H1 (cell line): ENCODE results near the gene CIZ1. TPM values are rescaled to one million over a fixed set of nuclear protein-coding genes. Genes with fewer than 3 reads are reported as not detected.

ENCODE experiments used
- CTCF ChIA-PET: fragments of 300-600 bp; sonication (Branson Sonifier 250); formaldehyde crosslinking; loops from one replicate; lab custom pipeline; 2021; ENCODE audit not compliant: partially characterized antibody; lab: Charles Lee
- POLR2A ChIA-PET: fragments of 300-600 bp; sonication (Branson Sonifier 250); formaldehyde crosslinking; loops from one replicate; lab custom pipeline; 2021; ENCODE audit warnings: inconsistent platforms; ENCODE audit not compliant: partially characterized antibody; lab: Charles Lee
- DNase-seq, 2 experiments: peaks; one replicate each; pipeline versions ENCODE4 v3.0.0 to v3.0.0-alpha.2; 2010 to 2022; ENCODE audit warnings: low spot score in 2 of 2, low read depth in 1 of 2, mixed read lengths in 1 of 2
- FAIRE-seq: peaks from 2 replicates; lab custom pipeline; 2011; peaks lifted over from hg19 to GRCh38; lab: Jason Lieb, UNC
- H2AFZ ChIP-seq: 2 replicates; pipeline ENCODE4 v1.8.1; 2012; ENCODE audit warnings: low read length, inconsistent platforms
- H2AK5ac ChIP-seq: 2 replicates; pipeline ENCODE4 v1.6.1; 2013; ENCODE audit warnings: low read depth, low read length
- H2BK120ac ChIP-seq: replicated peaks from 2 replicates; pipeline ENCODE3; 2013; ENCODE audit warnings: low read depth, low read length, inconsistent platforms
- H2BK12ac ChIP-seq: 2 replicates; pipeline ENCODE4 v1.6.1; 2013; ENCODE audit warnings: low read depth, low read length
- H2BK15ac ChIP-seq: 2 replicates; pipeline ENCODE4 v1.6.1; 2013; ENCODE audit warnings: low read length
- H2BK20ac ChIP-seq: 2 replicates; pipeline ENCODE4 v1.6.1; 2013; ENCODE audit warnings: low read length
- H2BK5ac ChIP-seq: 2 replicates; pipeline ENCODE4 v1.6.1; 2013; ENCODE audit warnings: low read depth, low read length
- H3K14ac ChIP-seq: 2 replicates; pipeline ENCODE4 v1.6.1; 2013; ENCODE audit warnings: inconsistent platforms; ENCODE audit not compliant: insufficient read length
- H3K18ac ChIP-seq: 2 replicates; pipeline ENCODE4 v1.6.1; 2013; ENCODE audit warnings: low read length; ENCODE audit errors: extremely low read depth
- H3K23ac ChIP-seq: 2 replicates; pipeline ENCODE4 v1.6.1; 2013; ENCODE audit warnings: inconsistent platforms; ENCODE audit not compliant: insufficient read length
- H3K23me2 ChIP-seq: 2 replicates; pipeline ENCODE4 v1.6.1; 2013; ENCODE audit warnings: low read depth, low read length
- H3K27ac ChIP-seq: 2 replicates; pipeline ENCODE4 v1.6.1; 2011; ENCODE audit warnings: low read depth, low read length, inconsistent platforms
- H3K27me3 ChIP-seq, 4 experiments: replicated peaks in 1 of 4; 1 replicate in 1 of 4; 2 replicates in 3 of 4; pipeline versions ENCODE4 v1.6.1 to v1.8.1; 2011 to 2013; ENCODE audit warnings: low read length in 3 of 4, mild to moderate bottlenecking in 3 of 4, inconsistent platforms in 2 of 4, mixed read lengths in 2 of 4, moderate library complexity in 1 of 4; ENCODE audit not compliant: control insufficient read depth in 3 of 4, insufficient read depth in 3 of 4; ENCODE audit errors: extremely low read depth in 1 of 4
- H3K36me3 ChIP-seq, 4 experiments: 2 replicates each; pipeline versions ENCODE4 v1.6.1 to v1.8.1; 2011 to 2013; ENCODE audit warnings: mild to moderate bottlenecking in 4 of 4, low read length in 3 of 4, moderate library complexity in 2 of 4, control low read depth in 1 of 4, inconsistent platforms in 1 of 4; ENCODE audit not compliant: insufficient read depth in 4 of 4, control insufficient read depth in 2 of 4
- H3K4ac ChIP-seq: replicated peaks from 2 replicates; pipeline ENCODE3; 2013; ENCODE audit warnings: low read length, low read depth, mixed read lengths, inconsistent platforms; ENCODE audit not compliant: insufficient read length
- H3K4me1 ChIP-seq, 4 experiments: replicated peaks in 1 of 4; 1 replicate in 1 of 4; 2 replicates in 3 of 4; pipeline versions ENCODE4 v1.6.1 to v1.8.1; 2011 to 2013; ENCODE audit warnings: low read length in 3 of 4, inconsistent platforms in 2 of 4, mixed read lengths in 1 of 4; ENCODE audit not compliant: insufficient read depth in 4 of 4, control insufficient read depth in 3 of 4
- H3K4me2 ChIP-seq, 2 experiments: 2 replicates each; pipeline versions ENCODE4 v1.6.1 to v1.8.1; 2011 to 2013; ENCODE audit warnings: low read depth in 2 of 2, low read length in 2 of 2, control low read depth in 1 of 2, inconsistent platforms in 1 of 2, mild to moderate bottlenecking in 1 of 2; ENCODE audit not compliant: insufficient read depth in 1 of 2
- H3K4me3 ChIP-seq, 4 experiments: fragments of 200-600, 300-600 bp in 1 of 4; sonication (generic), shearing (Covaris generic), sonication (Bioruptor Twin) in 1 of 4; 2 replicates each; pipeline versions ENCODE4 v1.5.1 to v1.8.1; 2011 to 2016; ENCODE audit warnings: low read length in 4 of 4, low read depth in 3 of 4, control low read depth in 2 of 4, inconsistent platforms in 2 of 4, mild to moderate bottlenecking in 2 of 4, mixed read lengths in 1 of 4, moderate library complexity in 1 of 4; ENCODE audit not compliant: insufficient read depth in 2 of 4; ENCODE audit errors: extremely low read depth in 1 of 4
- H3K56ac ChIP-seq: replicated peaks from 2 replicates; pipeline ENCODE3; 2013; ENCODE audit warnings: low read depth, mild to moderate bottlenecking, mixed read lengths, low read length, inconsistent platforms; ENCODE audit not compliant: insufficient read length
- H3K79me1 ChIP-seq: 2 replicates; pipeline ENCODE4 v1.6.1; 2013; ENCODE audit warnings: low read depth, low read length, control low read depth
- H3K79me2 ChIP-seq, 2 experiments: 2 replicates each; pipeline versions ENCODE4 v1.6.1 to v1.8.1; 2012 to 2013; ENCODE audit warnings: low read length in 2 of 2, mild to moderate bottlenecking in 2 of 2, inconsistent platforms in 1 of 2; ENCODE audit not compliant: insufficient read depth in 2 of 2, control insufficient read depth in 1 of 2
- H3K9ac ChIP-seq, 4 experiments: replicated peaks in 1 of 4; 1 replicate in 1 of 4; 2 replicates in 3 of 4; pipeline versions ENCODE4 v1.6.1 to v1.8.1; 2011 to 2013; ENCODE audit warnings: low read depth in 3 of 4, low read length in 3 of 4, control low read depth in 2 of 4, mild to moderate bottlenecking in 2 of 4, moderate library complexity in 2 of 4, inconsistent platforms in 1 of 4; ENCODE audit errors: extremely low read depth in 1 of 4
- H3K9me3 ChIP-seq, 2 experiments: 2 replicates each; pipeline versions ENCODE4 v1.6.1 to v1.8.1; 2012 to 2013; ENCODE audit warnings: mild to moderate bottlenecking in 2 of 2, moderate library complexity in 2 of 2, control low read depth in 1 of 2, inconsistent platforms in 1 of 2, low read depth in 1 of 2, low read length in 1 of 2, mixed read lengths in 1 of 2; ENCODE audit not compliant: insufficient read depth in 2 of 2
- H4K20me1 ChIP-seq, 2 experiments: replicated peaks in 1 of 2; 2 replicates each; pipeline versions ENCODE3 to v1.8.1; 2011 to 2013; ENCODE audit warnings: inconsistent platforms in 2 of 2, low read length in 2 of 2, mild to moderate bottlenecking in 1 of 2; ENCODE audit not compliant: insufficient read depth in 2 of 2, control insufficient read depth in 1 of 2
- H4K5ac ChIP-seq: 2 replicates; pipeline ENCODE4 v1.6.1; 2013; ENCODE audit warnings: low read length, low read depth, mixed read lengths, inconsistent platforms; ENCODE audit not compliant: insufficient read length
- H4K8ac ChIP-seq: 2 replicates; pipeline ENCODE4 v1.8.0; 2013; ENCODE audit warnings: mild to moderate bottlenecking, moderate library complexity, low read length, inconsistent platforms; ENCODE audit not compliant: insufficient read depth; ENCODE audit errors: extremely low read depth
- H4K91ac ChIP-seq: replicated peaks from 2 replicates; pipeline ENCODE3; 2013; ENCODE audit warnings: low read length, mixed read lengths, inconsistent platforms; ENCODE audit not compliant: insufficient read length
- ASH2L ChIP-seq: fragments of 200-600, 300-600 bp; sonication (generic); IDR thresholded peaks from one replicate; pipeline ENCODE4 v1.7.1; 2017; ENCODE audit warnings: low read length
- BACH1 ChIP-seq: IDR thresholded peaks from 2 replicates; pipeline ENCODE4 v1.6.1; 2012; ENCODE audit warnings: low read length, improper control_type of control experiment
- HDAC2 ChIP-seq, 2 experiments: fragments of 300-600 bp in 1 of 2; sonication (generic) in 1 of 2; IDR thresholded peaks; 2 replicates each; pipeline ENCODE4 v1.6.1; 2011 to 2012; ENCODE audit warnings: low read depth in 2 of 2, low read length in 2 of 2, mild to moderate bottlenecking in 2 of 2, moderate library complexity in 2 of 2, borderline replicate concordance in 1 of 2, inconsistent platforms in 1 of 2
- KDM4A ChIP-seq: IDR thresholded peaks from one replicate; pipeline ENCODE4 v1.7.1; 2012; ENCODE audit warnings: low read depth, mild to moderate bottlenecking, moderate library complexity, low read length, inconsistent platforms; ENCODE audit not compliant: severe bottlenecking
- WGBS, 2 experiments: shearing (Covaris generic) in 1 of 2; methylation state at CpG; one replicate each; pipeline versions ENCODE4 v1.1.6 to v1.1.7; 2013 to 2015; ENCODE audit warnings: low lambda C conversion rate in 2 of 2, mixed read lengths in 2 of 2, inconsistent platforms in 1 of 2, low coverage in 1 of 2, missing lambda C conversion rate in 1 of 2; ENCODE audit not compliant: insufficient replicate concordance in 2 of 2, insufficient coverage in 1 of 2, insufficient read length in 1 of 2; ENCODE audit errors: extremely low coverage in 1 of 2, missing lambda C conversion rate in 1 of 2; 5-methylcytosine and 5-hydroxymethylcytosine counted together
- long read RNA-seq, 2 experiments: library from RNA in 1 of 2; library from capped mRNA in 1 of 2; stranded (forward); transcript quantifications; one replicate each; pipeline ENCODE4 v2.0.0, GENCODE V29; 2021; ENCODE audit warnings: inconsistent platforms in 1 of 2
- polyA minus RNA-seq, 3 experiments: library from RNA; depleted of rRNA, polyadenylated mRNA; stranded (reverse); fragments of >200 nt; gene quantifications; 1 replicate in 2 of 3; 2 replicates in 1 of 3; pipeline ENCODE4 v1.2.3, GENCODE V29; 2011
- polyA plus RNA-seq, 7 experiments: library from polyadenylated mRNA; depleted of rRNA in 3 of 7; stranded (reverse) in 5 of 7; unstranded in 2 of 7; fragments of >200 nt in 5 of 7; fragments of 200-250 nt in 2 of 7; gene quantifications; 1 replicate in 5 of 7; 2 replicates in 1 of 7; 4 replicates in 1 of 7; pipeline versions ENCODE4 v1.2.1 to v1.2.3, GENCODE V29; 2011 to 2013; ENCODE audit warnings: missing spikeins in 2 of 7, mixed read lengths in 2 of 7
- total RNA-seq: library from RNA; stranded (reverse); fragmentation: NEBNext Ultra II Directional; extraction: Animal tissue kit (Norgen Biotek cat#: 25700); gene quantifications from 2 replicates; pipeline ENCODE4 v1.2.1, GENCODE V29; 2021

CIZ1 gene, protein sequence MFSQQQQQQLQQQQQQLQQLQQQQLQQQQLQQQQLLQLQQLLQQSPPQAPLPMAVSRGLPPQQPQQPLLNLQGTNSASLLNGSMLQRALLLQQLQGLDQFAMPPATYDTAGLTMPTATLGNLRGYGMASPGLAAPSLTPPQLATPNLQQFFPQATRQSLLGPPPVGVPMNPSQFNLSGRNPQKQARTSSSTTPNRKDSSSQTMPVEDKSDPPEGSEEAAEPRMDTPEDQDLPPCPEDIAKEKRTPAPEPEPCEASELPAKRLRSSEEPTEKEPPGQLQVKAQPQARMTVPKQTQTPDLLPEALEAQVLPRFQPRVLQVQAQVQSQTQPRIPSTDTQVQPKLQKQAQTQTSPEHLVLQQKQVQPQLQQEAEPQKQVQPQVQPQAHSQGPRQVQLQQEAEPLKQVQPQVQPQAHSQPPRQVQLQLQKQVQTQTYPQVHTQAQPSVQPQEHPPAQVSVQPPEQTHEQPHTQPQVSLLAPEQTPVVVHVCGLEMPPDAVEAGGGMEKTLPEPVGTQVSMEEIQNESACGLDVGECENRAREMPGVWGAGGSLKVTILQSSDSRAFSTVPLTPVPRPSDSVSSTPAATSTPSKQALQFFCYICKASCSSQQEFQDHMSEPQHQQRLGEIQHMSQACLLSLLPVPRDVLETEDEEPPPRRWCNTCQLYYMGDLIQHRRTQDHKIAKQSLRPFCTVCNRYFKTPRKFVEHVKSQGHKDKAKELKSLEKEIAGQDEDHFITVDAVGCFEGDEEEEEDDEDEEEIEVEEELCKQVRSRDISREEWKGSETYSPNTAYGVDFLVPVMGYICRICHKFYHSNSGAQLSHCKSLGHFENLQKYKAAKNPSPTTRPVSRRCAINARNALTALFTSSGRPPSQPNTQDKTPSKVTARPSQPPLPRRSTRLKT
- total RNA-seq (103 and 107 TPM in 2 replicates), polyA plus RNA-seq (2011; rRNA removed) (66.0 and 87.0 TPM in 2 replicates), polyA minus RNA-seq (2011; rRNA and poly(A)+ RNA removed) (38.7 and 39.7 TPM in 2 replicates)
- 40.7 TPM for polyA plus RNA-seq (2011; cell fraction: cytosol; rRNA removed)
- polyA plus RNA-seq (2011; cell fraction: nucleus; rRNA removed) = 107 TPM
- polyA plus RNA-seq (2012, experiment 1 of 2) = 80.8 to 92.5 TPM (median 90.4 TPM) in 4 replicates
- 78.0 TPM for polyA plus RNA-seq (2012, experiment 2 of 2)
- 77.5 TPM for polyA plus RNA-seq (2013, experiment 1 of 2)
- 83.3 TPM for polyA plus RNA-seq (2013, experiment 2 of 2)
- 51.8 TPM for polyA minus RNA-seq (2011; cell fraction: cytosol; rRNA and poly(A)+ RNA removed)
- 36.3 TPM for polyA minus RNA-seq (2011; cell fraction: nucleus; rRNA and poly(A)+ RNA removed)
- long read RNA-seq, experiment 1, partial matches to known transcripts = 41 of 52 reads
- long read RNA-seq, experiment 1, other reads (novel, unspliced or antisense) = 7 of 52 reads
- long read RNA-seq, experiment 2, partial matches to known transcripts = 1 of 1 reads
- long read RNA-seq, experiment 2, other reads (novel, unspliced or antisense) = 0 of 1 reads

DNA sequence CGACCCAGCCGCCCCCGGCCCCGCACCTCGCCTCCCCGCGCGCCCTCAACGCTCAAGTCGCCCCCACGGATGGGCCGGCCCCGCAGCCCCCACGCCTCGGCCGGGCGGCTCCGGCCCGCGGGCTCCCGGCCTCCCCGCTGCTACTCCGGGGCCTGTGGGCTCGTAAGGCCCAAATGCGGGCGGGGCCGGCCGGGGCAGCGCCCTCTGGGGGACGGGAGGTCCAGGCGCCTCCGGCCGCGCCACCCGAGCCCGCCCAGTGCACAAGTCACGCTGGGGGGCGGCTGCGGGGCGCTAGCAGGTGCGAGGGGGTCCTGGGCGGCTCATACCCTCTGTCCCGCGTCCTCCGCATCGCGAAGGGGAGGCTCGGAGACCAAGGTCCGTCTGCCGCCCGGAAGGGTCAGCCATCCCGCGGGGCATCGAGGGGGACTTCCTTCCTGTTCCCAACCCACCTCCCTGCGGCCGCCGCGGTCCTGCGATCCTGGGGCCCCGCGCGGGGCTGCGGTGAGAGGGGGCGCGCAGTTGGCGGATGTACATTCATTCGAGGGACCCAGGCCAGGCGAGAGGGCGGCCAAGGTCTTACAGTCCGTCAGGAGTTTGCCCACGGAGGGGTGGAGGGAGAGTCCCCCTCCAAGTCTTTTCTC is at the start of gene CIZ1:
TSS of gene CIZ1 (minus strand) at position 167 of the 641 bp plus-strand sequence. CDS start 715 bp downstream, outside the sequence.
- Histone ChIP-seq H3K9ac (peak within 1 kb of the TSS; percentile 55 to 60 (median 58); a peak in 6 of 7 replicates), H3K36me3 (peaks cover 0 to 9% (median 5%) of the 10 kb centered on the region in 4 experiments; a peak in 3 of 8 replicates), H4K5ac (peak within 1 kb of the TSS; percentile 45), H3K56ac (peak within 1 kb of the TSS; percentile 52), H4K91ac (peak within 1 kb of the TSS; percentile 91), H3K23me2 (peaks cover 10% of the 10 kb centered on the region; the same call in 1 of the 2 replicates), H3K4me1 (peaks cover 0 to 11% (median 4%) of the 10 kb centered on the region in 4 experiments; a peak in 4 of 7 replicates), H4K20me1 (no peaks in the 10 kb centered on the region), H3K9me3 (no peaks in the 10 kb centered on the region), H2BK20ac (no peak within 1 kb of the TSS), H3K4ac (no peak within 1 kb of the TSS), H3K27me3 (no peaks in the 10 kb centered on the region), H3K14ac (no peak within 1 kb of the TSS), H3K79me1 (no peaks in the 10 kb centered on the region; the same call in 1 of the 2 replicates), H3K23ac (no peak within 1 kb of the TSS), H3K18ac (peak within 1 kb of the TSS; percentile 87), H3K4me3 (peak within 1 kb of the TSS; percentile 64 to 99 (median 77)), H2BK5ac (peak within 1 kb of the TSS; percentile 71; the same call in 1 of the 2 replicates), H2AFZ (peak within 1 kb of the TSS; percentile 77; the same call in 1 of the 2 replicates), H4K8ac (peak within 1 kb of the TSS; percentile 90), H3K27ac (no peak within 1 kb of the TSS; the same call in 1 of the 2 replicates), H3K4me2 (peak within 1 kb of the TSS; percentile 86 to 94), H3K79me2 (no peaks in the 10 kb centered on the region), H2BK12ac (no peak within 1 kb of the TSS; the same call in 1 of the 2 replicates), H2AK5ac (no peak within 1 kb of the TSS), H2BK120ac (no peak within 1 kb of the TSS), H2BK15ac (no peak within 1 kb of the TSS)
- DNase-seq (peak in 1 of 2 experiments; percentile 84), FAIRE-seq (no peak)
- ChIA-PET POLR2A (interaction anchor here (1.3 to 3.3 kb wide), 3 partner anchors 9 to 15 kb away, joined by 5 to 13 read pairs (median 11); no protein-coding TSS in a partner anchor), CTCF (interaction anchor here (0.6 to 2.8 kb wide), 11 partner anchors 8 to 220 kb away, joined by 3 to 16 read pairs (median 4); no protein-coding TSS in a partner anchor)
- whole genome bisulfite sequencing, 2 experiments = 2% methylated on average over 43 of the region's 71 CpGs; no CpG with 5 or more reads in 1 of the 2 experiments
- TF ChIP-seq ASH2L (peak; percentile 37), HDAC2 (IDR thresholded peaks at IDR 0.05; ENCODE audit: borderline replicate concordance in 1 of 2, low read depth in 2 of 2, low read length in 2 of 2) (peak in 1 of 2 experiments; percentile 68; a peak in 1 of 4 replicates), KDM4A (peak; percentile 84), BACH1 (peak; percentile 39; the same call in 1 of the 2 replicates)
